Stimulated activated CD8-positive, alpha-beta memory T cell treated with anti-CD3 and anti-CD28 coated beads, Interleukin-12 subunit alpha, Interleukin-12 subunit beta, amount 100 ng/mL, for 24 hours (primary cell): Measurements from ENCODE around the gene TBRG4.
"Not testable (repeated sequence)": the region's sequence is repeated elsewhere in the genome, so short reads cannot be mapped to it uniquely, and the experiment has no call there.

Source experiments
- DNase-seq: peaks from one replicate; pipeline ENCODE4 v3.0.0-alpha.2; 2020; ENCODE audit errors: extremely low read depth

Gene TBRG4

DNA sequence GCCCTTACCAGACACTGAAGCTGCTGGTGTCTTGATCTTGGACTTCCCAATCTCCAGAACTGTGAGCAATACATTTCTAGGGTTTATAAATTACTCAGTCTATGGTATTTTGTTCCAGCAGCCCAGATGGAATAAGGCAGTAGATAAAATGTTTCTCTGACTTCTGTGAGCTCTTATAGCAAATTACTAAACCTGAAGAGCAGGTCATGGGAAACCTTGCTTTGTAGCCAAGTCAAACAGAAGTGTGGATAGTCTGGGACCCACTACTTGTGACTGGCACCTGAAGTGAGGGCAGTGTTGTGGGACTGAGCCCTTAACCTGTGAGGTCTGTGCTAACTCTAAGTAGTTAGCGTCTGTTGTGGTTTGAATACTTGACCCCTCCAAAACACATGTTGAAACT is 4.6 kb upstream of the TBRG4 start:
- no peak for DNase-seq

- no peak for DNase-seq
These were observed 3.4 kb upstream of the TBRG4 start for GRCh38 chr7:45114926-45115325.

GRCh38 chr7:45114257-45114656 is 2.8 kb upstream of the TBRG4 start:
- DNase-seq, result not testable (repeated sequence)

DNA sequence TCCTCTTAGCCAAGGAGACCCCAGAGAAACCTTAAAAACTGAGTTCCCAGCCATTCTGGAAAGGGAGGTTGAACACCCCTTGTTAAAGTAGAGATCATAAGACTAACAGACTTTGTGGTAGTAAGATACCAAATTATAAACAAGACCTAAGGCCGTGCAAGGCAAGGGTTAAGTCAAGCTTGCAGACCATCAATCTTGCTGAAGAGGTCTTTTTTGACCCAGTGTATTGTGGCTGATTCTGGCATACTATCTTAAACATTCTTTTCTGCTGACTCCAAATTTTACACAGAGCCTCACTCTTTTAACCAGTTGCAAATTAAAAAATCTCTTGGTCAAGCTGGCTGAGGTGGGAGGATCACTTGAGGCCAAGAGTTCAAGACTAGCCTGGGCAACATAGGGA is 1.2 kb upstream of the TBRG4 start:
- no peak for DNase-seq

GRCh38 chr7:45108863-45109262 is 2.6 kb downstream of the TBRG4 start:
- no peak for DNase-seq

- no peak for DNase-seq
These were observed 4.1 kb downstream of the TBRG4 start for GRCh38 chr7:45107356-45107755.

DNA sequence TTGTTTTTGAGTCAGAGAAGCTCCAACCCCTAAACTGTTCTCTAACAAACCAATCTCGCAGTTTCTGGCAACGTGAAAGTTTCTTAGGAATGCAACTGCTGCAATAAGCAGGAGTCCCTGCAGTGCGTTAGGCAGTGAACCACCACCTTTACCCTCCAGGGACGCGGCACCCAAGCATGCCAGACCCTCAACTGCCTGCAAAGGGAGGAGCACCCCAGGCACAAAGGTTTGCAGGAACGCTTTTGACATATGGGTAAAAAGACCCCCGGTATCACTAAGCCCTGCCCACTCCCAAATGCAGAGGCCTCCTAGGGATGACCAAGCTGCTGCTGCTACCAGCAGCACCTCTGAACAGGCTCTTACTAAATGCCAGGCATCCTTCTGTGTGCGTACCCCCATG is 4.7 kb downstream of the TBRG4 start:
- DNase-seq, result no peak

- no peak for DNase-seq
These were observed 5.8 kb downstream of the TBRG4 start for GRCh38 chr7:45105588-45106188.

GRCh38 chr7:45104844-45105587 is 6.5 kb downstream of the TBRG4 start:
- no peak for DNase-seq

GRCh38 chr7:45103958-45104843 is 7.3 kb downstream of the TBRG4 start:
- no peak for DNase-seq

- no peak for DNase-seq
These were observed 8.4 kb downstream of the TBRG4 start for GRCh38 chr7:45102785-45103712.

GRCh38 chr7:45101748-45102147 is 9.7 kb downstream of the TBRG4 start:
- DNase-seq, result no peak

DNA sequence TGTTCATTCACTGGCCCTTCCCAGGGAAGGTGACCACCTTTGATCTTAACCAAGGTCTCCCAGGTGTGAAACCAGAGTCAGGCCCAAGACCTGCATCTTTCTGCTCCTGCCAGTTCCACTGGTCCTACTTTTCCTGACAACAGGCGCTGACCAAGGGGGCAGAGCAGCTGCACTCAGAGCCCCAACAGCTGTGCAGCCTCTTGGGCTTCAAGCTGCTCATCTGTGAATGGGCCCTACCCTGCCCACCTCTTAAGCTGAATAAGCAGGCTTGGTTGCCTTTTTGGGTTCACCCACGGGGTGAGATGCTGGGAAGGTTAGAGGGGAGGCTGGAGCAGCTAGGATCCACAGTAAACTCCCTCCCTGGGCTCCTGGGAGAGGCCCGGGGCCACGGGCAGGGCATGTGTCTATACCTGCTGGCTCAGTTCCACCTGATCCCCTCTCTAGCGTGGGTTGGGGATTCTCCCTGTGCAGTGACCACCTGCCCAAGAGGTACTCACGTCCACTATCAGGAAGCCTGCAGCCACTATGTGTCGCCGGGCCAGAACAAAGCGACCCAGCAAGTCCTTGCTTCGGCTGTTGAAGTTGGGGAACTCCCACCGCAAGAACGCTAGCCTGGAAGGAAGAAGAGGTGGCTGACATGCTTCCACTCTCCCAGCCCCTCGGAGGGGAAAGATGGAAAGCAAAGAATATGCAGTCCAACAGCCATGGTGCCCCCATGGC is 10.6 kb downstream of the TBRG4 start:
- no peak for DNase-seq

GRCh38 chr7:45099891-45100760 is 11.4 kb downstream of the TBRG4 start:
- DNase-seq, result no peak

- no peak for DNase-seq
These were observed 12.3 kb downstream of the TBRG4 start for GRCh38 chr7:45098983-45099839.

- DNase-seq, result no peak
These were observed 18.6 kb downstream of the TBRG4 start for GRCh38 chr7:45092931-45093235.

- no peak for DNase-seq
These were observed 19.2 kb downstream of the TBRG4 start for GRCh38 chr7:45092100-45092930.

DNA sequence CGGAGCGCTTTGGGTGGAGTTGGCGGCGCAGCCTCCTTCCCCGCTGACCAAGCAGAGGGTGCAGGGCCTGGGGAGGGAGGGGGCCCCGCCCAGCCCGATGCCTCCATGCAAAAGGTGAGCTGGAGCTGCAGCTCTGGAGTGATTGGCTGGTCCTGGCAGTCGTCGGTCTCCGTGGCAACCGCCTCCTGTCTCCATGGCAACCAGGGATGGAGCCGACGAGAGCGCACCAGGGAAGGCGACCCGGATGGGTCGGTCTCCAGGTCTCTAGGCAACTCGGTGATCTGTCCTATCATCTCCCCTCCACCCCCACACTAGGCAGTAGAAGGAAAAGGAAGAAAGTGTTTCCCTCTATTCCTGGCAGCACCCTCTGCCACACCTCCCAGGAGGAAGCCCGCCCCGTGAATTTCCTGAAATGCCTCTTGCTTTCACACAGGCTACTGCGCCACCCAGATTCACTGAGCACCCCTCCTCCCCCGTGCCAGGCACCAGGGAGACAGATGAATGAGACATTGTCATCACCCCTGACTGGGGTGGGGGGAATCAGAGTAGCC is 22.1 kb downstream of the TBRG4 start:
- no peak for DNase-seq
